GM11168 (cell line): ENCODE results near the gene PDZRN3.

Experiments used
- in situ Hi-C: fragments of 300-500 bp; cut with MboI; formaldehyde crosslinking; loops from one replicate; pipeline ENCODE4 v1.12.0; 2022; ENCODE audit warnings: low sequenced_read_pairs; ENCODE audit not compliant: unreplicated experiment

Gene PDZRN3

DNA sequence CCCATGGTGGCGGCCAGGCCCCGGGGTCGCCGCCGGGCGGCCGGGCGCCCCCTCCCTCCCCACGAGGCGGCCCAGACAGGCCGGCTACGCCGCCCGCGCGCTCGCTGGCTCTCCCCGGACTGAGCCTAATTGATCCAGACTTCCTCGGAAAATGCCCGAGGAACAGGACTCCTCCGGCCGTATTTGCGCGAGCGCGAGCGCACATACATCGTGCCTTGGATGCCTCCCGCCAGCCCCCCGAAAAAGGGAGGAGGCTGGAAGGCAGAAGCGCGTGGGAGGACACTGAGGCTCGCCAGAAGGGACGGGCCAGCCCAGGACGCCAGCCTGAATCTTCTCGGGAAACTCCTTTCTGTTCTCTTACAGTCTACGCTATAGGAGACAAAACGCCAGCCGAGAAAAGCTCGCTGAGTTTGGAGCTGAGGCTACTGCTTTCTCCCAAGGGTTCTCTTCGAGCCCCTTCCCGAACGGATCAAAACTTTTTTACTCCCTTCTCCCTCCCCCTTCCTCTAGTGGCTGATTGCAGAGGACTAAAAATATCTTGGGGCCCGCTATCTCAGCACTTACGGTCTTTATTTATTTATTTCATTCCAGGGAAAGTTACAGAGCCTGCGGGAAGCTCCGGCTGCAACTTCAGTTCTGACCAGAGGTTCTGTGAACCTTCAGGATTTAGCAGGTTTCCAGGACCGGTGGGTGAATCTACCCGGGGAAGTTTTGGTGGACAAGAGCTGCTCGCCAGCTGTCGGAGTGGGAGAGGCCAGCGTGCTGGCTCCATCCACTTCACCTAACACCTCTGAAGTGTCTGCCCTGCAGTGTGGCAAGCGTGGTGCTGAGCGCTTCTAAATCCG lies at the start of gene PDZRN3:
TSS of gene PDZRN3 (minus strand) at position 121 of the 845 bp plus-strand sequence.
- in situ Hi-C loops, result no loop called here

DNA sequence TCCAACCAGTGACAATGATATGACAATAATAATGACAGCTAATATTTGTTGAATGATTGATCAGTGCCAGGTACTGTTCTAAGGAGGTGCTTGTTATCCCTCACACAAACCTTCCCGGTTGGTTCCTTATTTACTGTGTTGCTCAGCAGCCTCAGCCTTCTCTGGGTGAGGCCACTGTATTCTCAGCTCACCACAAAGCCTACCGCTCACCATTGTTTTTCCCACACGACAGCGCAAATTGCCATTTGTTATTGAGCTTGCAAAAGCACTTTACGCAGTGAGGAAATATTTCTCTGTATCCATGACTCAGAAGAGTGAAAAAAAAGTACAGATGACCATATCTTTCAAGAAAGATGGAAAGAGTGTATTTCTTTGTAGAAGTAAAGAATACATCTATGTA lies 49.5 kb upstream of the PDZRN3 start:
- in situ Hi-C loops, result no loop called here

DNA sequence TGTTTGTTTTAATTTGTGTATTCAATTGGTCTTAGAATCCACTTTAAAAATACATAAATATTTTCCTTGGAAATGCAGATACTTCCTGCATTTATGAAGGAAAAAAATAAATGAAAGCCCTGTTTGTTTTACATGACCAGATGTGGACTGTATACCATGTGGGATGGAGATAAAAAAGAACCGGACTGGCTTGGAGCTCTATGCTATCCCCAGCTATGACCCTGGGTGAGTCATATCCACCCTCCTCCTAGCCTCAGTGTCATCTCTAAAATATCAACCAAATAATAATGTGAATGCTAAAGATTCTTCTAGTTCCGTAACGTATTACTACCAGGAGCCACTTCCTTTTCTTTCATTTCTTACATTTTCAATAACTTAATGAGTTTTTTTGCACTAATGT lies 44.5 kb upstream of the PDZRN3 start:
- in situ Hi-C loops, result no loop called here

DNA sequence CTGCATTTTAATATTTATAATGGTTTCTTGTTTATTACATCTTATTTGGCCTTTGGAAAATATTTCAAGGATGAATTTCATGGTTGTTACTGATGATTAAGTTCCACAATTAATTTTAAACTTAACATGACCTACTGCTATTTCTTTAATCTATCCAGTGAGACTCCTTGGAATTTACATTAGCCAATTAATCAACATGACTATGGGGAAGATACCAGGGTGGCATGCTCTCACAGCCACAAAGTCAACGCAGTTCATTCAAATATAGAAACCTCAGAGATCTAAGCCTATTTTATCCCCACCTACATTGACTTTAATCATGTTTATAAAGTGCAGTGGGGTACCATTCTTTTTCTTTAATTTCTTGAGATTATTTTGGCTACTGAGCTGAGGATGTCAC lies 43.6 kb upstream of the PDZRN3 start:
- in situ Hi-C loops, result no loop called here

DNA sequence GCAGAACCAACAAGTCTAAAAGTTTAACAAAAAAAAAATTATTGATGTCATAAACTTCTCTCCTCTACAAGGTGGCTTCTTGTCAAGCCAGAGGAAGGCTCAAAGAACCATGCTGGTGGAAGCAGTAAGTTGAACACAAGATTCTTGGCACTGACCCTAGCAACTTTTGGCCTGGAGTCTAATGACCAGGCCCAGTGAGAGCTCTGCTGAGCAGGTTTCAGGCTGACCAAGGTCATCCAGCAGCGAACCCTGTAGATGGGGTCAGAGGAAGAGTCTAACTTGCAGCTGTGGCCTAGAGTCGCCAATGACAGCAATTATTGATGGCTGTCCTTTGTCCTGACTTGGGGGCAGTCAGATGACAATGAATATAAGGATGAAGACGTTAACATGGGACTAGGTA lies 43.1 kb upstream of the PDZRN3 start:
- in situ Hi-C loops, result no loop called here

DNA sequence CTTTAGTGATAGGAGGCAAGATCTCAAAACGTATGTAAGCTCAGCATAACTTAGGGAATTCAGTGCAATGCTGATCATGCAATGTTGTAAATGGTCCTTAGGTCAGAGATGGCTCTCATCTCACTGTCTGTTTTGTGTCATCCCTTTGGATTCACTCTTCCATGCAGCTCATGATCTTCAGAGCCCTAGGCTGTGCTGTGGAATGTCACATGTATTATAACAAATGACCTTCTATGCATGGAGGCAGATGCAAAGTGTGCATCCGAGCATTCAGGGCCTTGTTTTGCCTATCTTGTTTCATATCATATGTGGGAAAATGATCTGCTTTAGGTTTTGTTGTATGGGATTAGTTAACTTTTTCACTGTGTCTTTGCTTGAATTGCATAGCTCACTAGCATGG lies 40.5 kb upstream of the PDZRN3 start:
- in situ Hi-C loops, result no loop called here

DNA sequence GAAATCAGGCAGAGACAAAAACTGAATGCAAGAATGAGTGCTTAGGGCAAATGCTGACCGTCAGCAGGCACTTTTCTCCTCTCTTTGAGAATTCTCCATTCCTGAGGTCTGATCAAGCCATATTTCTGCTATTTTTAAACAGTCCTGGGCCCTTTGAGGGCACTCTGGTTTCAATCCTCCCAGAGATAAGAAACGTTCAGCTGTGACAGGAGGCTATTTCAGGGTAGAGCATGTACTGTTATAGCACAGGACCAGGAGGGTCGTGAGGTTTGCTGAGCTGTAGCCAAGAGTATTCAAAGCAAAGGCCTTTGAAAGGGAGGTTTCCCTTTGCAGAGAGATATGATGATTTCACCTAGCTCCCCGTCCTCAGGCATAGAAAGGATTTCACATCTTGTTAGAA lies 39.6 kb upstream of the PDZRN3 start:
- in situ Hi-C loops, result no loop called here

DNA sequence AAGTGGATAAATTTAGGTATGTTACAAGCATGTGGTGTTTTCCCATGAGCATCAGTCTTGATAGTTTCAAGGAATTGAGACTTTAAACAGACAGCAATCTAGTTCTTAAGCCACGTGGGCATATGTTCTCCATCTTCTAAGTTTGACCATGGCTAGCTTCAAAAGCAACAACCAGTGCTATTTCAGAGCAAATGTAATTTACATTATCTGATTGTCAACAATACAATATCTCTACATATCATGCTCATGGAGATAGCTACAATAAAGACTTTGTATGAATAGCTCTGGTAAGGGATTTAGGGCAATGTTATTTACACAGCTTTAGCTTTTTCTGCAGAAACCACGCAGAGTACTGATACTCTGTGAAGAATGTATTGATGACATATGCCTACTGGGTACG lies 38.8 kb upstream of the PDZRN3 start:
- in situ Hi-C loops, result no loop called here

DNA sequence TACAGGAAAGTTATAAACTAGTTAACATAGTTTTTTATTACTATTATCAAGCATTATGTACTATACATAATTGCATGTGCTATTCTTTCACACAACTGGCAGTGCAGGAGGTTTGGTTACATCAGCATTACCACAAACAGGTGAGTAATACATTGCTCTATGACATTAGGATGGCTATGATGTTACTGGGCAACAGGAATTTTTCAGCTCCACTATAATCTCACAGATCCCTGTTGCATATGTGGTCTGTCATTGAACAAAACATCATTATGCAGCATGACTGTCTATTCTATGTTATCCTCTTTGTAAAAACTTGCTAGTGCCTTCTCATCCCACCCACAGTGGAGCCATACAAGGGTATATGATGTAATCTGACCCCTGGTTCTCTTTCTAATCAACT lies 36.5 kb upstream of the PDZRN3 start:
- in situ Hi-C loops, result no loop called here

DNA sequence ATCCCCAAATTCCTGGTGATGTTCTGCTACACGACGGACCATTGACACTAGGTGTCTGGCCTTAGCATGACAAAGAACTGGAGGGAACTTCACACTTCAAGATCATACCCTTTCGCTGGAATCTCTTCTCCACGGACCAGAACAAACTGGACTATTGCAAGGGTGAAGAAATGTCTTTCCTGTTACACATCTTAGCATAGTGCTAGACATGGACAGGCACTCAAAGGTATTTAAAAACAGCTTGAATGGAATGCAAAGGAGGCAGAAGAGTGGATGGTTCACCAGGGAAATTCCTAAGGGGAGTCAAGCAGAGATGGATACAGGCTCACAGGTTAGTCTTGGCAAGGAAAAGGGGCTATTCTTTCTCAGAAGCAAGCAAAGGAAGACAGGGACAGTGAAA lies 33.5 kb upstream of the PDZRN3 start:
- in situ Hi-C loops, result no loop called here

DNA sequence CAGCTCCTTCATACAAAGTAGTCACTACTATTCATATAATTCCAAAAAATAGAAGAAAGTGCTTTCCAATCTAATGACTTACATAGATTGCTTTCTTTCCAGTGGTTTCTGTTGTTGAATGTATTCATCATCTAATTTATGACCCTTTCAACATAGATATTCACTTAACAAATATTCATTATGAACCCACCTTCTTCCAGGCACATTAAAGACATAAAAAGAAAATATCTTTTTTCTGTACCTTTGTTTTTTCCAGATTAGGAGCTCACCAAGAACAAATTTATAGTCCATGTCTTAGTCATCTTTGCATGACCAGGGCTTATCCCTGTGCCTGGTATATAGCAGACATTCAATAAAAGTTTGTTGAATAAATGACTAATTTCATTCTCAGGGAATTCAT lies 32.4 kb upstream of the PDZRN3 start:
- in situ Hi-C loops, result no loop called here

DNA sequence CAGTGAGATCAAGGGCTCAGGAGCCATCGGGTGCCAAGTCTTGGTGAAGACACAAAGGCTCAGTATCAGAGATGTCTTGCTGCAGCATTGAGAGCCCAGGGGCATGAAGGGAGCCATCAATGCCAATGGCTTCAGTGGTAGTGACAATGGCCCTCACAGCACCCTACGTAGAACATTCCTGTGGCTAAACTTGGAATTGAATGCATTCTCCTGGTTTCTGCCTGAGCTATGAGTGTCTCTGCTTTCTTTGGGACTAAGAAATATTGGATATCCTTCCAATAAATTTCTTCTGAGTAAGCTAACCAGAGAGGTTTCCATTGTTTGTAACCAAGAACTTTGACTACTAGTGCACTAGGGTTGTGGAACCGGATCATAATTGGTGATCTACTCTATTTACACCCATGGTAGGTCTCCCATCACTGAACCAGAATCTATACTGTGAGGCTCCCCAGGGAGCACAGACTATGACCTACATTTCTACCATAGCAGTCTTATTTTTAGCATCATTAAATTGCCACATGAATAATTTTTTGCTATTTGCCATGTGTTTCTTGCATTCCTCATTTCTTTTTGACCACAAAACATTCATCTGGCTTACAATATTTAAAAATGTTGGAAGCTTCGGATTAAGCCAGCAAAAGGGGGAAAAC lies 31.6 kb upstream of the PDZRN3 start:
- in situ Hi-C loops, result no loop called here

DNA sequence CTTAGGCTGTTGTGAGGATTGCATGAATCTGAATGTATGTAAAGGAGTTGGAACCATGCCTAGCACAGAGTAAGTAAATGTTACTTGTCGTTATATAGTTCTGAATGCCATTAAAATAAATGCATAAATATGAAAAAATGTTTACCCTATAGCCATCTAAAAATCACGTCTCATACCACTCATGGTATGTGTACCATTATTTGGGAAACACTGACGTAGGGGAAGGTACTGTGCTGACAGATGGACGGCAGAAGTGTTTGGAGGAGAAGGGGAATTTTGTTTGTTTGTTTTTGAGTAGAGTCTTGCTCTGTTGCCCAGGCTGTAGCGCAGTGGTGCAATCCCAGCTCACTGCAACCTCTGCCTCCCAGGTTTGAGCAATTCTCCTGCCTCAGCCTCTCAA lies 30.5 kb upstream of the PDZRN3 start:
- in situ Hi-C loops, result no loop called here

DNA sequence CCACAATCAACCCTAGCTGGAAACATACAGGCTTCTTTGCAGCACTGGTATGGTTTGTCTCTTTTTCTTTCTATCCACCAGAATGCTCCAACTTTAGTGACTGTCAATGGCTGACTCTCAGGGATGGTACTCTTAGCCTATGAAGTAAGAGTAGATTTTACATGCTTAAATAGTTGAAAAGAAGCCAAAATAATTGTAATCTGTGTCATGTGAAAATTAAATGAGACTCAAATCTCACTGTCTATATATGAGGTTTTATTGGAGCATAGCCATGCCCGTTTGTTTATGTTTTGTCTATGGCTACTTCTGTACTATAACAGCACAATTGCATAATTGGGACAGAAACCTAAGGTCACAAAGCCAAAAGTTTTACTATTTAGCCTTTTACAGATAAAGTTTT lies 29.1 kb upstream of the PDZRN3 start:
- in situ Hi-C loops, result no loop called here

DNA sequence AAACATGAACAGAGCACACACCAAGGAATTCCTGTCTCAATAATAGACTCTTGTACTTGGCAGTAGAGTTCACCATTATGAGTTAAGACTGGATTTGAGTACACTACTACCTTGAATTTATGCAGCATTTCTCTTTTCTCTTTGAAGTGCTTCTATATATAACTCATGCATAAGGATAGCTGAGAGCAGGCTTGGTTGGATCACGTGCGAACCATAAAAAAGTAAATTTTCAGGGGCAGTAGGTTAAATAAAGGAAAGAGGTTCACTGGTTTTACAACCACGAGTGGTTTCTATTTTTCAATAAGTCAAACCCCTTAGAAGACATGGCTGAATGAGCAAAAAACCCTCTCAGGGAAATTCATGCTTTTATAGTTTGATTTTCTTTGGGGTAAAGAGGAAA lies 28.6 kb upstream of the PDZRN3 start:
- in situ Hi-C loops, result no loop called here

DNA sequence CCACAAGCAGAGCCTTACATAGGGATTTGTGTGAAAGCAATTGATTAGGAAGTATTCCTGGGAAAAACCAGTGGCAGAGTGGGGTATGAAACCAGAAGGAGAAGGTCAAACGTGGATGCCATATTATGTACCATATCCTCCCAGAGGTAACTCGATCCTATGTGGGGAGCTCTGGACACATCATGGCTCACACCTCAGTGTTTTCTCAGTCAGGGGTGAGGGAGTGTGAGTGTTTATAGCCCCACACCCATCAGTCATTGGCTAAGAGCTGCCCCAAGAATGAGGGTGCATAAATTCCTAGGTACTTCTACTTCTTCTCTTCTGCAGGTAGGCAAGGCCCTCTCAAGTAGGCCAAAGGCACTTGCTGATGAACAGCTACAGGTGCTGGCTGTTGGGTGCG lies 28.2 kb upstream of the PDZRN3 start:
- in situ Hi-C loops, result no loop called here

DNA sequence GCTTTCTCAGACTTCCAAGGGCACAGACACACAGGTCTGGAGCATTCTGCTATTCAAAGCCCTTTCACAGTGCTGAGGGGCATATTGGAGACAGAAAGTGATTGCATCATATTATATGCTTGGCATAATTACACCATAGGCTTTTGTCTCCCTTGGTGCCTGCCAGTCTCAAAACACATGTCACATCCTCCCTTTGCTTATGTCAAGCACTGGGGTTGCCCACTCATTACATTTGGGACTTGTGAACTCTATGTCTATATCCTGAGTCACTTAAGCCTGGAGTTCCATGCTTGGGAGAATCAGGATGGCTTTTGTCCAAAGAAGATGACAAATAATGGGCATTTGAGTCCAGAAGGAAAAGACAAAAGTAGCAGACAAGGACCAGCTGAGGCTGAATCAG lies 12.3 kb upstream of the PDZRN3 start:
- in situ Hi-C loops, result no loop called here

DNA sequence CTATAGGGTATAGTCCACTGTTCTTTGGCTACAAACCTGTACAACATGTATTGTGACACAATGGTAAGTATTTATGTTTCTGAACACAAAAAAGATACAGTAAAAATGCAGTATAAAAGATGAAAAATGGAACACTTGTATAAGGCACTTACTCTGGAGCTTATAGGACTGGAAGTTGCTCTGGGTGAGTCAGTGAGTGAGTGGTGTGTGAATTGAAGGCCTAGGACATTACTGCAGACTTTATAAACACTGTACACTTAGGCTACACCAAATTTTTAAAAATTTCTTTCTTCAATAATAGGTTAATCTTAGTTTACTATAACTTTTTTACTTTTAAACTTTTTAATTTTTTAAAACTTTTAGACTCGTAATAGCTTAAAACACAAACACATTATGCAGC lies 10.5 kb upstream of the PDZRN3 start:
- in situ Hi-C loops, result no loop called here

DNA sequence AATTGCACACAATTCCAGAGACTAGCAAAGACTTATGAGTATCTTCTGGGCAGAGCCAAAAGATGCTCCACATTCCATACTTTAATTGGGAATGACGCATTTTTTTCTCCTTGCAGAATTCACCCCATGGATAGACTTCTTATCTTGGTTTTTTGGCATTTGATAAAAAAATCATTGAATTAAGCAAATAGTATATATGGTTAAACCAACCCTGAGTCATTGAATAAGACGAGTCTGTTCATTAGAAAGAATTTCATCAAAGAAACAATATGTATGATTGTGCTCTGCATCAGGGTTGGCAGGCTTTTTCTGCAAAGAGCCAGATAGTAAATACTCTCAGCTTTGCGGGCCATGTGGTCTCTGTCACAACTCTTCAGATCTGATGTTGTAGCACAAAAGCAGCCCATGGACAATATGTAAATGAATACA lies 9.2 kb upstream of the PDZRN3 start:
- in situ Hi-C loops, result no loop called here

DNA sequence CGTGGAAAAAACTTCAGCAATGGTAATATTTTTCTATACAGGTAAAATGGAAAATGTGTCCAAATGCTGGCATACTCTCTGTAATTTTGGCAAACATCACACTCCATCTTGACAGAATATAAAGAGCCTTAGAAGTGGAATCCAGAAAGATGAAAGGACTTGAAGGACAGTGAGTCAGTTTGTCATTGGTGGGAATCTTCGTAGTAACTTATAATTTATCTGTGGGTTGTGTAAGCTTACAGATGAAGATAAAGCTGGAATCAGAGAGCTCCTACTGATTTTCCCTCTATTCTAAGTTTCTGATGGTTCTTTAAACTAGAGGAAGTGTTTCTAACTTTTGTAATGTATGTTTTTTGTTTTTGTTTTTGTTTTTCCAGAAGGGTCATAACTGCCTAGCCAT lies 8.7 kb upstream of the PDZRN3 start:
- in situ Hi-C loops, result no loop called here

DNA sequence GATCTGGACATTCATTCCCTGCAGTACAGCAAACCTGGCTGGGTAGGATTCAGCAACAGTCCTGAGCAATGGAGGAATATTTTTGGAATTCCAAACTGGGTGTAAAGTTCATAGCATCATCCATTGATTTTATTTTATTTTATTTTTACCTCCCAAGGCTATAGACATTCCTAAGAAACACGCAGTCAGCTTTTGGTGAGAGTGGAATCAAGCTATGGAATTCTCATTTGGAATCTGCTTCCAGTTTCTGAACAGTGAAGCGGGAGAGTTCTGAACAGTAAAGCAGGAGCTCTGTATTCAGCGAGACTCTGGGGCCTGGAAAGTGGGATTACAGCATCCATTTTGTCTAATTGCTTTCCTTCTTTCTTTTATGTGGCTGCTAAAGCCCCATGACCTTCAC lies 1.4 kb upstream of the PDZRN3 start:
- in situ Hi-C loops, result no loop called here
